Measurements from ENCODE around the gene KRT86. TPM values are rescaled to one million over a fixed set of nuclear protein-coding genes. Genes with fewer than 3 reads are reported as not detected.
A peak's percentile ranks its signal among the peaks of the same experiment; 100 is the strongest.
"Not testable (repeated sequence)": the region's sequence is repeated elsewhere in the genome, so short reads cannot be mapped to it uniquely, and the experiment has no call there.

Gene KRT86
- total RNA-seq, 2 donors from 2014 or later: not detected

GRCh38 chr12:52302242-52302914 lies 27.9 kb downstream of the KRT86 start:
- intact Hi-C loops (cut with DNase I); ATAC-seq; DNase-seq: not testable (repeated sequence)

- DNase-seq; intact Hi-C loops (cut with DNase I): not testable (repeated sequence)
These were observed 30.5 kb downstream of the KRT86 start for GRCh38 chr12:52304941-52305411.

GRCh38 chr12:52305921-52306705 lies 31.7 kb downstream of the KRT86 start:
- DNase-seq: no peak

More at GRCh38 chr12:52304941-52305411, 30.5 kb downstream of the KRT86 start:
- ATAC-seq: not testable (repeated sequence)

GRCh38 chr12:52306731-52307130 lies 32.3 kb downstream of the KRT86 start:
- no peak for DNase-seq
- intact Hi-C loops (cut with DNase I): no loop called here

More at GRCh38 chr12:52305921-52306705, 31.7 kb downstream of the KRT86 start:
- intact Hi-C loops (cut with DNase I): no loop called here
- no peak for ATAC-seq

GRCh38 chr12:52307836-52308805 lies 33.7 kb downstream of the KRT86 start:
- ATAC-seq: peak; percentile 84 to 93
- peak; percentile 56 for DNase-seq
- intact Hi-C loops (cut with DNase I): no loop called here

More at GRCh38 chr12:52306731-52307130, 32.3 kb downstream of the KRT86 start:
- ATAC-seq: no peak

GRCh38 chr12:52308806-52309425 lies 34.5 kb downstream of the KRT86 start:
- no peak for ATAC-seq
- intact Hi-C loops (cut with DNase I): no loop called here

GRCh38 chr12:52310622-52311284 lies 36.3 kb downstream of the KRT86 start:
- ATAC-seq (peak in 1 of 2 donors; percentile 10), DNase-seq (no peak)
- intact Hi-C loops (cut with DNase I): no loop called here

More at GRCh38 chr12:52308806-52309425, 34.5 kb downstream of the KRT86 start:
- DNase-seq: no peak

GRCh38 chr12:52311285-52311648 lies 36.8 kb downstream of the KRT86 start:
- DNase-seq: no peak
- intact Hi-C loops (cut with DNase I): no loop called here
- ATAC-seq: peak; percentile 35 to 52

GRCh38 chr12:52312086-52312485 lies 37.6 kb downstream of the KRT86 start:
- no peak for ATAC-seq
- intact Hi-C loops (cut with DNase I): no loop called here
- DNase-seq: no peak

- intact Hi-C loops (cut with DNase I): no loop called here
- DNase-seq: no peak
- no peak for ATAC-seq
These were observed 39.0 kb downstream of the KRT86 start for GRCh38 chr12:52313461-52313860.

GRCh38 chr12:52313926-52314325 lies 39.5 kb downstream of the KRT86 start:
- DNase-seq (no peak), ATAC-seq (no peak)
- intact Hi-C loops (cut with DNase I): no loop called here

GRCh38 chr12:52314511-52314910 lies 40.1 kb downstream of the KRT86 start:
- DNase-seq (no peak), ATAC-seq (no peak)
- intact Hi-C loops (cut with DNase I): no loop called here

GRCh38 chr12:52315721-52316120 lies 41.3 kb downstream of the KRT86 start:
- intact Hi-C loops (cut with DNase I); DNase-seq; ATAC-seq: not testable (repeated sequence)

GRCh38 chr12:52316290-52316689 lies 41.8 kb downstream of the KRT86 start:
- DNase-seq (no peak), ATAC-seq (no peak)
- intact Hi-C loops (cut with DNase I): no loop called here

- DNase-seq: no peak
- ATAC-seq: no peak
- intact Hi-C loops (cut with DNase I): no loop called here
These were observed 42.3 kb downstream of the KRT86 start for GRCh38 chr12:52316701-52317100.

GRCh38 chr12:52317468-52318052 lies 43.1 kb downstream of the KRT86 start:
- intact Hi-C loops (cut with DNase I): no loop called here
- ATAC-seq: no peak
- no peak for DNase-seq

GRCh38 chr12:52318241-52318990 lies 44.0 kb downstream of the KRT86 start:
- intact Hi-C loops (cut with DNase I): no loop called here
- DNase-seq (no peak), ATAC-seq (no peak)
